Choroid plexus epithelial cell (primary cell): ENCODE data around the gene SLC23A3.

ENCODE experiments used
- DNase-seq: peaks from one replicate; pipeline ENCODE4 v3.0.0-alpha.2; 2010; ENCODE audit warnings: low read depth
- H3K4me3 ChIP-seq: 2 replicates; pipeline ENCODE4 v1.5.1; 2011; ENCODE audit warnings: low read depth, mild to moderate bottlenecking, control low read depth, low read length, moderate library complexity
- CTCF ChIP-seq: conservative IDR thresholded peaks from 2 replicates; pipeline ENCODE4 v1.5.1; 2011; ENCODE audit warnings: low read depth, mild to moderate bottlenecking, control low read depth, inconsistent platforms, low read length, moderate library complexity

SLC23A3 gene

DNA sequence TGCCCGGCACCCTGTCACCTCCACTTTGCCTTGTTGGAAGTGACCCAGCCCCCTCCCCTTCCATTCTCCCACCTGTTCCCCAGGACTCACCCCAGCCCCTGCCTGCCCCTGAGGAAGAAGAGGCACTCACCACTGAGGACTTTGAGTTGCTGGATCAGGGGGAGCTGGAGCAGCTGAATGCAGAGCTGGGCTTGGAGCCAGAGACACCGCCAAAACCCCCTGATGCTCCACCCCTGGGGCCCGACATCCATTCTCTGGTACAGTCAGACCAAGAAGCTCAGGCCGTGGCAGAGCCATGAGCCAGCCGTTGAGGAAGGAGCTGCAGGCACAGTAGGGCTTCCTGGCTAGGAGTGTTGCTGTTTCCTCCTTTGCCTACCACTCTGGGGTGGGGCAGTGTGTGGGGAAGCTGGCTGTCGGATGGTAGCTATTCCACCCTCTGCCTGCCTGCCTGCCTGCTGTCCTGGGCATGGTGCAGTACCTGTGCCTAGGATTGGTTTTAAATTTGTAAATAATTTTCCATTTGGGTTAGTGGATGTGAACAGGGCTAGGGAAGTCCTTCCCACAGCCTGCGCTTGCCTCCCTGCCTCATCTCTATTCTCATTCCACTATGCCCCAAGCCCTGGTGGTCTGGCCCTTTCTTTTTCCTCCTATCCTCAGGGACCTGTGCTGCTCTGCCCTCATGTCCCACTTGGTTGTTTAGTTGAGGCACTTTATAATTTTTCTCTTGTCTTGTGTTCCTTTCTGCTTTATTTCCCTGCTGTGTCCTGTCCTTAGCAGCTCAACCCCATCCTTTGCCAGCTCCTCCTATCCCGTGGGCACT is 12.7 kb upstream of the SLC23A3 start:
- DNase-seq = no peak
- no peak for TF ChIP-seq CTCF
- H3K4me3 ChIP-seq = no peak overlapping the region

- H3K4me3 ChIP-seq = no peak overlapping the region
- DNase-seq = no peak
- TF ChIP-seq CTCF = no peak
These were observed 11.7 kb upstream of the SLC23A3 start for GRCh38 chr2:219181531-219181930.

DNA sequence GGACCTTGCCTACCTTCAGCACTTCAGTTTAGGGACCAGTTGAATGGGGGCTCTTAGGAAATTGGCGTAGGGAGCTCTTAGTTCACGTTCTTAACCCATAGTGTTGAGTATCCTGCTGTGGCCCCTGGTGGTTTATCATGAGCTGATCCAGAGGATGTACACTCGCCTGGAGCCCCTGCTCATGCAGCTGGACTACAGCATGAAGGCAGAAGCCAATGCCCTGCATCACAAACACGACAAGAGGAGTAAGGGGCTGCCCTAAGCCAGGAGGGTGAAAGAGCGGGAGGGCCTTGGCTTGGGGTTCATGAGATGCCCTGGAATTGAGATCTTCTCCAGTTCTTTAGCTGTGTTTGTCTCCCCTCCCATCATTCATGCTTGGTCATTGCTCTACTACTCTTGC is 11.1 kb upstream of the SLC23A3 start:
- no peak for TF ChIP-seq CTCF
- no peak overlapping the region for H3K4me3 ChIP-seq
- no peak for DNase-seq

- DNase-seq = no peak
- no peak overlapping the region for H3K4me3 ChIP-seq
- no peak for TF ChIP-seq CTCF
These were observed 10.0 kb upstream of the SLC23A3 start for GRCh38 chr2:219179601-219180465.

GRCh38 chr2:219178377-219179175 is 8.7 kb upstream of the SLC23A3 start:
- H3K4me3 ChIP-seq = peak overlapping the region; percentile 67
- peak; percentile 30 for DNase-seq
- TF ChIP-seq CTCF = no peak

- TF ChIP-seq CTCF = peak; percentile 17
- peak; percentile 95 for DNase-seq
- peak within 1 kb of the TSS; percentile 67 for H3K4me3 ChIP-seq
These were observed 7.9 kb upstream of the SLC23A3 start, which contains the start of gene RETREG2 for GRCh38 chr2:219177552-219178376. RETREG2 (plus strand) TSS chr2:219178275; CDS start chr2:219178353, 78 bp downstream.
